ENCODE results near the gene WDR5B. TPM values are rescaled to one million over a fixed set of nuclear protein-coding genes. Genes with fewer than 3 reads are reported as not detected.

WDR5B gene
- total and polyA plus RNA-seq, 4 donors, result 2.8 to 7.5 (median 4.9) TPM

DNA sequence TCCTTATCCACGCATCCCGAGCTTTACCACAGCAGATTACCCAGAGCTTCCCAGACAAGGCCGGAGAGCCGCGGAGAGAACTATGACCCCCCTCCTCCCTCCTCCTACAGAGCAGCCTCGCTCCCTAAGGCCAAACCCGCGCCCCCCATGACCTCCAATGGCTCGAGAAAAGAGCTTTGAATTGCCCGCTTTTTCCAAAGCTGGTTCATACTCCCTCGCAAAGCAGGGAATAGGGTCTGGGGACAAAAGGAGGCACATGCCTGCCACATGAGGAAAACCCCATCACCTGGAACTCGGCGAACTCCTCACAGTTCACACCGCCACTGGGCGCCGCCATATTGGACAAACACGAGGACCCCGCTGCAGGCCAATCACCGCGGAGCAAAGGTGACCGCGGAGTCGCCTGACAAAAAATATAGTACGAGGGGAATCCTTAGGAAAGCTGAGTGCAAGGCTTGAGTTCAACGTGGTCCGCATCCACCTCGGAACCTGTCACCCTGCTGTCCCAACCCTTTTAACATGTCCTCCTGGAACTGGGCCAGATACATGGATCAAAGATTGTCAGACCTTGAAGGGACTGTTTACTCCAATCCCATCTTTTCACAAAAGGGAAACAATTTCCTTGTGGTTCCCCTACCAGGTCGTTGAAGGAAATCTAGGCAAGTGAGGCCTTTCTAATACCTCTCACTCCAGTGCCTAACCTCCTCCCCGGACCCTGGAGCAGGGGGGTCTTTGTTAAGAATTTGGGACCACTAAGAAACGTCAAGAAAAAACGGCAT is 32.8 kb downstream of the WDR5B start, which contains the start of gene MIX23:
Gene MIX23, minus strand, starts transcription at position 344 of the 779 bp plus-strand sequence. Its CDS starts 7 bp downstream, at position 337.
- peaks cover 0 to 4% (median under 1%) of the 10 kb centered on the region in 4 donors for H3K36me3 ChIP-seq (ENCODE audit: control insufficient read depth in 4 of 4, insufficient read depth in 4 of 4, low read length in 4 of 4)
- peaks cover 0 to 10% (median 2%) of the 10 kb centered on the region in 5 donors for H3K4me1 ChIP-seq (ENCODE audit: control insufficient read depth in 5 of 5, insufficient read depth in 5 of 5, low read length in 5 of 5)
- peak within 1 kb of the TSS; percentile 80 for H3K4me3 ChIP-seq
- TF ChIP-seq, protein P1, sequence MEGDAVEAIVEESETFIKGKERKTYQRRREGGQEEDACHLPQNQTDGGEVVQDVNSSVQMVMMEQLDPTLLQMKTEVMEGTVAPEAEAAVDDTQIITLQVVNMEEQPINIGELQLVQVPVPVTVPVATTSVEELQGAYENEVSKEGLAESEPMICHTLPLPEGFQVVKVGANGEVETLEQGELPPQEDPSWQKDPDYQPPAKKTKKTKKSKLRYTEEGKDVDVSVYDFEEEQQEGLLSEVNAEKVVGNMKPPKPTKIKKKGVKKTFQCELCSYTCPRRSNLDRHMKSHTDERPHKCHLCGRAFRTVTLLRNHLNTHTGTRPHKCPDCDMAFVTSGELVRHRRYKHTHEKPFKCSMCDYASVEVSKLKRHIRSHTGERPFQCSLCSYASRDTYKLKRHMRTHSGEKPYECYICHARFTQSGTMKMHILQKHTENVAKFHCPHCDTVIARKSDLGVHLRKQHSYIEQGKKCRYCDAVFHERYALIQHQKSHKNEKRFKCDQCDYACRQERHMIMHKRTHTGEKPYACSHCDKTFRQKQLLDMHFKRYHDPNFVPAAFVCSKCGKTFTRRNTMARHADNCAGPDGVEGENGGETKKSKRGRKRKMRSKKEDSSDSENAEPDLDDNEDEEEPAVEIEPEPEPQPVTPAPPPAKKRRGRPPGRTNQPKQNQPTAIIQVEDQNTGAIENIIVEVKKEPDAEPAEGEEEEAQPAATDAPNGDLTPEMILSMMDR (IDR thresholded peaks at IDR 0.05; ENCODE audit: control extremely low read depth, extremely low read depth), result peak; percentile 0
- H3K9me3 ChIP-seq (ENCODE audit: control insufficient read depth in 4 of 4, insufficient read depth in 3 of 4, low read length in 3 of 4), result no peaks in the 10 kb centered on the region
- ATAC-seq (ENCODE audit: insufficient read depth, low FRiP score) (peak; percentile 82), DNase-seq (peak; percentile 91 to 93 (median 92))
- H3K9ac ChIP-seq (ENCODE audit: insufficient read depth in 1 of 2, low read length in 2 of 2), result peak within 1 kb of the TSS; percentile 80 to 94
- no peaks in the 10 kb centered on the region for H3K27me3 ChIP-seq (ENCODE audit: control insufficient read depth in 3 of 3, insufficient read depth in 3 of 3, low read length in 2 of 3)
- H3K27ac ChIP-seq (ENCODE audit: low read depth in 1 of 2, low read length in 1 of 2), result peak within 1 kb of the TSS; percentile 90 to 94
- WGBS, 2 donors, result 0 to 1% methylated on average over 31 of the region's 31 CpGs

DNA sequence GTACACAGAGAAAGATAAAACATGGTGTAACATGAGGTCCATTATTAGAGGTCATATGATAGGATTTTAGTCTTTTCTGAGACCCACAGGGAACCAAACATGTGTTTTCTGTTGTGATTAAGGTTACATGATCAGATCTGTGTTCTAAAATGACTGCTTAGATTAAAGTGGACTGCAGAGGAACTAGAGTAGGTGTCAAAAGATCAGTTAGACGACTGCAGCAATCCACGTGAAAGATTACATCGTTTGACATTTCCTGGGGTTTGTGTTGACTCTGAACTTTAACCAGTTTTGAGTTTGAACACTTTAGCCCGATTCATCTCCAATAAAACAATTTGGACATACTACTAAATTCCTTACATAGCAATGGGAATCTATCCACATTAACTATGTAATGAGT is 37.9 kb downstream of the WDR5B start:
- no peak overlapping the region for H3K4me3 ChIP-seq
- H3K36me3 ChIP-seq (ENCODE audit: control insufficient read depth in 4 of 4, insufficient read depth in 4 of 4, low read length in 4 of 4), result peaks cover 0 to 9% (median 2%) of the 10 kb centered on the region in 4 donors
- ATAC-seq (ENCODE audit: insufficient read depth, low FRiP score), result no peak
- no peaks in the 10 kb centered on the region for H3K9me3 ChIP-seq (ENCODE audit: control insufficient read depth in 4 of 4, insufficient read depth in 3 of 4, low read length in 3 of 4)
- WGBS, 2 donors, result 38 to 66% methylated on average over 4 of the region's 4 CpGs
- TF ChIP-seq, protein P1 (IDR thresholded peaks at IDR 0.05; ENCODE audit: control extremely low read depth, extremely low read depth), result no peak
- no peak for DNase-seq
- no peak overlapping the region for H3K27ac ChIP-seq (ENCODE audit: low read depth in 1 of 2, low read length in 1 of 2)
- H3K27me3 ChIP-seq (ENCODE audit: control insufficient read depth in 3 of 3, insufficient read depth in 3 of 3, low read length in 2 of 3), result no peaks in the 10 kb centered on the region
- H3K9ac ChIP-seq (ENCODE audit: insufficient read depth in 1 of 2, low read length in 2 of 2), result no peak overlapping the region
- H3K4me1 ChIP-seq (ENCODE audit: control insufficient read depth in 5 of 5, insufficient read depth in 5 of 5, low read length in 5 of 5), result peaks cover 0 to 8% (median 2%) of the 10 kb centered on the region in 5 donors

DNA sequence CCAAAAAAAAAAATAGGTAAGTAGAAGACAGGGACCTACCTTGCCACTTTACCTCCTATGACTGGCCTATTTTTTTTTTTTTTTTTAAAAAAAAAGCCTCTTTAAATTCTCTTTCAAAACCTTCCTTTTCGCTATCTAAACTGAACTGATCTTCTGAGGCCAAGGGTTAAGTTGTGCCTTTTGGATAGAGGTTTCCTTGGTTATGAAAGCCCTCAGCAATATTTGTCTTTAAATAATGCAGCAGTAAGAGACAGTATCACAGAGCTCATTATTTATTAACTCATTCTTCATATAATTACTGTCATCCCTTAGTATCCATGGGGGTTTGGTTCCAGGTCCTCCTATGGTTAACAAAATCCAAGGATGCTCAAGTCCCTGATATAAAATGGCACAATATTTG is 41.8 kb downstream of the WDR5B start:
- no peak overlapping the region for H3K9ac ChIP-seq (ENCODE audit: insufficient read depth in 1 of 2, low read length in 2 of 2)
- DNase-seq (no peak), ATAC-seq (ENCODE audit: insufficient read depth, low FRiP score) (no peak)
- H3K27me3 ChIP-seq (ENCODE audit: control insufficient read depth in 3 of 3, insufficient read depth in 3 of 3, low read length in 2 of 3), result no peaks in the 10 kb centered on the region
- H3K4me3 ChIP-seq, result no peak overlapping the region
- H3K4me1 ChIP-seq (ENCODE audit: control insufficient read depth in 5 of 5, insufficient read depth in 5 of 5, low read length in 5 of 5), result no peaks in the 10 kb centered on the region
- peaks cover 3 to 7% (median 6%) of the 10 kb centered on the region in 4 donors for H3K36me3 ChIP-seq (ENCODE audit: control insufficient read depth in 4 of 4, insufficient read depth in 4 of 4, low read length in 4 of 4)
- 98 to 100% methylated on average over 1 of the region's 1 CpG for WGBS, 2 donors
- TF ChIP-seq, protein P1 (IDR thresholded peaks at IDR 0.05; ENCODE audit: control extremely low read depth, extremely low read depth), result no peak
- H3K9me3 ChIP-seq (ENCODE audit: control insufficient read depth in 4 of 4, insufficient read depth in 3 of 4, low read length in 3 of 4), result no peaks in the 10 kb centered on the region
- H3K27ac ChIP-seq (ENCODE audit: low read depth in 1 of 2, low read length in 1 of 2), result no peak overlapping the region

All from lung (tissue), 12 donors.